ENCODE data around the gene ZC3H13.

DNA sequence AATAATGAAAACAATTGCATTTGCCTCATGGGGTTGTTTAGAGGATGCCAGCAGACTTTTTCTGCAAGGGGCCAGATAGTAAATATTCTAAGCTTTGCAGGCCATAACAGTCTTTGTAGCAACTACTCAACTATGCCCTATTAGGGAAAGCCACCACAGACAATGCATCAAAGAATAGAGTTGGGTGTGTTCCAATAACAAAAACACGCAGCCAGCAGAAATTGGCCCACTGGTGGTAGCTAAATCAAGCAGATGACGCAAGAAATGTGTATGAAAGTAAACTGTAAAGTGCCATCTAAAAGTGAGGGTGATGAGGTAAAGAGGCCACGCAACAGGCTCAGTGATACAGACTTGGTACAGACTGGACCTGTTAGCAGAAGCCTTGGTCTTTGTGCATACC lies 125.8 kb downstream of the ZC3H13 start:
- TF ChIP-seq, protein P1, sequence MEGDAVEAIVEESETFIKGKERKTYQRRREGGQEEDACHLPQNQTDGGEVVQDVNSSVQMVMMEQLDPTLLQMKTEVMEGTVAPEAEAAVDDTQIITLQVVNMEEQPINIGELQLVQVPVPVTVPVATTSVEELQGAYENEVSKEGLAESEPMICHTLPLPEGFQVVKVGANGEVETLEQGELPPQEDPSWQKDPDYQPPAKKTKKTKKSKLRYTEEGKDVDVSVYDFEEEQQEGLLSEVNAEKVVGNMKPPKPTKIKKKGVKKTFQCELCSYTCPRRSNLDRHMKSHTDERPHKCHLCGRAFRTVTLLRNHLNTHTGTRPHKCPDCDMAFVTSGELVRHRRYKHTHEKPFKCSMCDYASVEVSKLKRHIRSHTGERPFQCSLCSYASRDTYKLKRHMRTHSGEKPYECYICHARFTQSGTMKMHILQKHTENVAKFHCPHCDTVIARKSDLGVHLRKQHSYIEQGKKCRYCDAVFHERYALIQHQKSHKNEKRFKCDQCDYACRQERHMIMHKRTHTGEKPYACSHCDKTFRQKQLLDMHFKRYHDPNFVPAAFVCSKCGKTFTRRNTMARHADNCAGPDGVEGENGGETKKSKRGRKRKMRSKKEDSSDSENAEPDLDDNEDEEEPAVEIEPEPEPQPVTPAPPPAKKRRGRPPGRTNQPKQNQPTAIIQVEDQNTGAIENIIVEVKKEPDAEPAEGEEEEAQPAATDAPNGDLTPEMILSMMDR (conservative IDR thresholded peaks at IDR 0.05 in 1 of 2, IDR thresholded peaks at IDR 0.05 in 1 of 2; ENCODE audit: extremely low read depth in 1 of 2, insufficient read depth in 1 of 2, low read depth in 1 of 2, low read length in 2 of 2), result no peak
- TF ChIP-seq EZH2 (IDR thresholded peaks at IDR 0.05; ENCODE audit: borderline replicate concordance, low read length), result no peak
